DND-41 (cell line): ENCODE data around the gene SLC3A2.

Experiments
- EZH2 ChIP-seq: IDR thresholded peaks from 3 replicates; pipeline ENCODE4 v1.6.1; 2012; ENCODE audit warnings: borderline replicate concordance, low read depth, mild to moderate bottlenecking, moderate library complexity, low read length, inconsistent platforms; ENCODE audit not compliant: severe bottlenecking
- TF ChIP-seq, protein P1 (sequence below): IDR thresholded peaks from 2 replicates; pipeline ENCODE4 v1.5.1; 2012; ENCODE audit warnings: borderline replicate concordance, low read length, moderate library complexity, mild to moderate bottlenecking; ENCODE audit not compliant: poor library complexity, severe bottlenecking; ENCODE audit errors: extremely low read depth

DNA sequence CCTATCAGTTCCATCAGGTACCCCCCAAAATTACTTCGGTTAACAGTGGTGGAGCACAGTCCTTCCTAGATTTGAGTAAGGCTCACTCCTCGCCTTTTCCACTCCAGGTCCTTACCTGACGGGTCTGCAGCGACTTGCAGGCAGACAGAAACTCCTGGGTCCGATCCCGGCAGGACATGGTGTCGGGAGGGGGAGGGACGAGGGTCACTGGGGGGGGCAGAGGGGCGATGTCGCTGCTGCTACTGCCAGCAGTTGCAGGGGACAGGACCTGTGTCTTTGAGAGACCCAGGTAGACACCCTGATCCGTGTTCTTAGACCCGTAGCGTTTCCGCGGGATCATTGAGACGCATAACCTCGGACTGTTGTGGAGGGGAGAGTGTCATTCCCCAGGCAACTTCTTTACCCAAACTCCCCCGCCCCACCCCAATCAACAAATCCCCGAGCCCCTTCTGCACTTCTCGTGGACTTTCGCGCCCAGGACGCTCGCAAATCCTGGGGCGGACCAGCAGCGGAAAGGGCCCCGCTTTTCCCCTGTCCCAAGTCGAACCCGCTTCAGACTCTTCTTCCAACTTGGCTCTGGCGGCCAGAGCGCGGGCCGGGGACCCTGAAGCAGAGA is 49.7 kb upstream of the SLC3A2 start:
- TF ChIP-seq, protein P1, sequence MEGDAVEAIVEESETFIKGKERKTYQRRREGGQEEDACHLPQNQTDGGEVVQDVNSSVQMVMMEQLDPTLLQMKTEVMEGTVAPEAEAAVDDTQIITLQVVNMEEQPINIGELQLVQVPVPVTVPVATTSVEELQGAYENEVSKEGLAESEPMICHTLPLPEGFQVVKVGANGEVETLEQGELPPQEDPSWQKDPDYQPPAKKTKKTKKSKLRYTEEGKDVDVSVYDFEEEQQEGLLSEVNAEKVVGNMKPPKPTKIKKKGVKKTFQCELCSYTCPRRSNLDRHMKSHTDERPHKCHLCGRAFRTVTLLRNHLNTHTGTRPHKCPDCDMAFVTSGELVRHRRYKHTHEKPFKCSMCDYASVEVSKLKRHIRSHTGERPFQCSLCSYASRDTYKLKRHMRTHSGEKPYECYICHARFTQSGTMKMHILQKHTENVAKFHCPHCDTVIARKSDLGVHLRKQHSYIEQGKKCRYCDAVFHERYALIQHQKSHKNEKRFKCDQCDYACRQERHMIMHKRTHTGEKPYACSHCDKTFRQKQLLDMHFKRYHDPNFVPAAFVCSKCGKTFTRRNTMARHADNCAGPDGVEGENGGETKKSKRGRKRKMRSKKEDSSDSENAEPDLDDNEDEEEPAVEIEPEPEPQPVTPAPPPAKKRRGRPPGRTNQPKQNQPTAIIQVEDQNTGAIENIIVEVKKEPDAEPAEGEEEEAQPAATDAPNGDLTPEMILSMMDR = no peak
- no peak for TF ChIP-seq EZH2
